OCI-M2 (cell line): Measurements from ENCODE around the gene UBE2D2.
A peak's percentile ranks its signal among the peaks of the same experiment; 100 is the strongest.

Experiments
- DNase-seq: peaks from one replicate; lab custom pipeline; 2025; ENCODE audit not compliant: unreplicated experiment; lab: John Stamatoyannopoulos, UW

UBE2D2 gene

DNA sequence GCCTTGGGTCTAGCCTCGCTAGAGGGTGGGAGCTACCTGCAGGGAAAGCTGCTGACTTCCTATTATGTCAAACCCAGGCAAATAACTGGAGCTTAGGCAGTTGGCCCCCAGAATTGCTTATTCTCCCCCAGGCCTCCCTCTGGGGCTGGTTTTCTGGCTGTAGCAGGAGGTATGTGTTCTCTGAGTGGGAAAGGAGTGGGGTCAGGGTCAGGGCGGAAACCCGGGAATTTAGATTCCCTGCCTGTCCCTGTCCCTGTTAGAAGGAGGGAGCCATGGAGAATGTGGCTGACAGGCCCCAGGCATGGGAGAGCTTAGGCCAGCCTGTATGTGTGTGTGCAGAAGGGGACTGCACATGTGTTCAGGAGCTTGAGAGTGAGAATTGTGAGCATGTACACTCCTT is 73.4 kb downstream of the UBE2D2 start:
- DNase-seq, result no peak

DNA sequence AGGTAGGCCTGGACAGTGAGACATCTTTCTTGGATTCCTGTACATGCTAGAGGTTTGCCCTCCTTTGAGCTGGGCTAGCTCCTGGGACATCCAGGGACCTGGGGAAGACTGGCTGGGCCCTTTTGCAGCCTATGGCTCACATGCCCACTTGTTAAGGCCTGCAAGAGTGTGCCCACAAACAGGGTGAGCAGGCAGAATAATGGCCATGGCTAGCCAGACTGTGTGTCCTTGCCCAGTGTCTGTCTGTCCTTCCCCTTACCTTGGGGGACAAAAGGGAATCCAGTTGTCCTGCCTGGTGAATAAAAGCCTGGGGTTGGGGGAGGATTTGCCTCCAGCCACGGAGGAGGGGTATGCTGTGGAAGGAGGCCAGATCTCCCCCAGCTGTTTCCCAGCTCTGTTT is 74.1 kb downstream of the UBE2D2 start:
- no peak for DNase-seq

DNA sequence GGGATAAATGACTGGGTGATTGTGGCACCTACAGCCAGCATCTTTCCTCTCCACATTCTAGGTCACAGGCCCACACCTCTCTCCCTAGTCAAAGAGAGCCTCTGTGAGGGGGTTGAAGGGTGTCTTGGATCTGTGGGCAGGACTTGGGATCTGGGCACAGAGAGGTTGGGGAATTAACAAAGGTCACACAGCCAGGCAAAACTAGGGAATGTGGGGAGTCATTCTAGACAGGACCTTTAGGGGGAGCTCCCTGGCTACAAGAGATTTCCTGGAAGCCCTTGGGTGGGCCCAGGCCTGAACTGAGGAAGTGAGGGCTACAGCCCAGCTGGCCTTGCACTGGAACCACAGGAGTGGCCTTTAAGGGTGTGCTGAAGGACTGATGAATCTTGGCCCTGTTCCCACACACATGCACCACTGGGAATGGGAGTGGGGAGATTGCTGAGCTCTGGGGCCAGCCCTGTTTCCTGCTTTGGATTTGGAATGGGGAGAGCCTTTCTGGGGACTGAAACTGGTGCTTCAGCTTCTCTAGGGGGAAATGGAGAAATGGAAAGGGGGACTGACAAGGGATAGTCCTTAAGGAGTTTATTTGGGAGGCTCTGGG is 74.6 kb downstream of the UBE2D2 start:
- DNase-seq, result peak; percentile 37

- DNase-seq, result no peak
Measured at GRCh38 chr5:139636207-139636792, 75.2 kb downstream of the UBE2D2 start.

- DNase-seq, result no peak
Measured at GRCh38 chr5:139636975-139637408, 75.9 kb downstream of the UBE2D2 start.

- peak; percentile 76 for DNase-seq
Measured at GRCh38 chr5:139637438-139638089, 76.4 kb downstream of the UBE2D2 start.

DNA sequence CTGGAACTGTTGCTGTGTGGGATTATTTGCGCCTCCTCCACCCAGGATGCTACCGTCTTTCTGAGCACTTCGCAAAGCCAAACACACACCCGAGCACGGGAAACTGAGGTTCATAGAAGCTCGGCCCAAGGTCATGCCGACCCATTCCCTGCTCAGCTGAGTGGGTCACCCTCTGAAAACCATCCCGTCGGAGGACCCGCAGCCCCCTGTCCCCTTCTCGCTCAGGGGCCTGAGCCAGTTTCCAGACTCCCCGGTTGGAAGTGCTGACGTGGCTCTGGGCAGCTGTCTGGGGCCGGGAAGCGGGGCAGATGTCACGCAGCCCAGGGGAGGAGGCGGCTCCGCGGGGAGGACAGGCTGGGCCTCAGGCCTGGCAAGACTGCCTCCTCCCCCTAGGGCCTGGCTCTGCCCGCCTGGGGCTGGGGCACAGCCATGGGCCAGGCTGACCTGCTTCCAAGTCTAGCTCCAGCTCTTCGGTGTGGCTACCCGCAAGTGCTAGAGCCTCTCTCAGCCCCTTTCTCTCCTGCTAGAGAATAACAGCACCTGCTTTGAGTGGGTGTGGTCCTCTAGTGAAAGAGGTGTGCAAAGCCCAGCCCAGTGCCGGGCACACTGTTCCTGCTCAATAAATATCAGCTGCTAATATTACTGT is 77.1 kb downstream of the UBE2D2 start:
- DNase-seq, result no peak

DNA sequence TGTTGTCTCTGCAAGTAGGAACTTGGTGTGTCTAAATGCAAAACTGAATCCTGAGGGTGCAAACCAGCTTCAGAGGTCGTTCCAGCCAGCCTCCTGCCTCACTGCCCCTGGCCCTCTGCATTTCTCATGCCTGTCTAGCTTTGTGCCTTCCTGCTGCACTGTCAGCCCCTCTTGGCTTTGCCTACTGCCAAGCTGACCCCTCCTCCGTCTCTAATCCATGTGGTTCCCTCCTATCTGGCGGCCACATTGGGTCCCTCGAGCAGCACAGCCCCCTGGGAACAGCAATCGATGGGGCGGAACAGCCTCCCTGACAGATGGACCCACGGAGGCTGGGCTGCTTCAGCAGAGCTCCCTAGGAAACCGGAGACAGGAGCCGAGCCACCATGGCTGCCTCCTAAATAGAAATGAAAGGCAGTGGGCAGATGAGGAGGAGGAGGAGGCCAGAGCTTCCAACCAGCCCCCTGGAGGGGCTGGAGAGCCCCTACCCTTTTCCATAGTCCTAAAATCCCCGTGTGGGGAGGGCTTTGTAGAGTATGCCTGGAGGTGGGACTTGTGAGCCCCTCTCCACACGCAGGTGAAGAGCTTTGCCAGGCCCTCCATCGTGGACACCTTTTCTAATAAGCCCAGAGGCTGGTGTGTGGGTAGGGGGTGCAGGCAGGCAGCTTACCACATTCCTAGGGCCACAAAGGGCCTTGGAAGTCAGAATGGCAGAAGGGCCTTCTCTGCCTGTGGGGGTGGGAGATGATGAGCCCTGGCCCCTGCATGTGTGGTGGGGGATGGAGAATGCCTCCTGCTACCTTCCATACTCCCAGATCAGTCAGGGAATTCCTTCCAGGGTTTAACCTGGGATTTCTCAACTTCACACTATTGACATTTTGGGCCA is 77.8 kb downstream of the UBE2D2 start:
- DNase-seq, result no peak

DNA sequence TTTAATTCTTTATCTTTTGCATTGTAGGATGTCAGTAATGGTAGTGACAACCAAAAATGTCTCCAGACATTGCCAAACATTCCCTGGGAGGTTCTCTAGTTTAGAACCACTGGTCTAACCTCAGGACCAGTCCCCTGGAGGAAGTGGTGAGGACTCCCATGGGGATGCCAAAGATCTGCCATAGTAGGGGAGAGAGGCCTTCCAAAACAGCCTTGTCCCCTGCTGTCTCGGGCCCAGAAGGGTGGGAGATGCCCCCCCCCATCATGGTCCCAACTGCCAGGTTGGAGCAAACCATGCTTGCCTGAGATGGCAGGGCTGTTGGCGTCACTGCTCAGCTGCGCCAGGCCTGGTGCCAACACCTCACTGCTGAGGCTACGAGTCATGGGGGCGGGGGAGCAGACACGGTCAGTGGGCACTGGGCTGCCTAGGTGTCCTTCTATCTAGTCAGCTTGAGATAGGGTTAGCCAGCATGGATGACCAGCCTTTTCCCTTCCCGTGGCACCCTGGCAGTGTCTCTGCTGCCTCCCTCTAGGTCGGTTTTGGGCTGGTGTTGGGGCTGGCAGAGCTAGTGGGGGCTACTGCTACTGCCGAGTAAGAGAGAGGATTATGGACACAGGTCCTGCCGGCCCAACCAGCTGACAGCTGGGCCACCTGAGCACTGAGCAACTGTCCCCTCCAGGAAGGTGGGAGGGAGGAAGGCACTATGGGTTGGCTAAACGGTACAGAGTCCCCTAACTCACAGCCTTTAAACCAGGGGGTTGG is 78.7 kb downstream of the UBE2D2 start:
- no peak for DNase-seq

GRCh38 chr5:139640421-139641115 is 79.4 kb downstream of the UBE2D2 start:
- no peak for DNase-seq

- no peak for DNase-seq
Measured at GRCh38 chr5:139641116-139642080, 80.3 kb downstream of the UBE2D2 start.

DNA sequence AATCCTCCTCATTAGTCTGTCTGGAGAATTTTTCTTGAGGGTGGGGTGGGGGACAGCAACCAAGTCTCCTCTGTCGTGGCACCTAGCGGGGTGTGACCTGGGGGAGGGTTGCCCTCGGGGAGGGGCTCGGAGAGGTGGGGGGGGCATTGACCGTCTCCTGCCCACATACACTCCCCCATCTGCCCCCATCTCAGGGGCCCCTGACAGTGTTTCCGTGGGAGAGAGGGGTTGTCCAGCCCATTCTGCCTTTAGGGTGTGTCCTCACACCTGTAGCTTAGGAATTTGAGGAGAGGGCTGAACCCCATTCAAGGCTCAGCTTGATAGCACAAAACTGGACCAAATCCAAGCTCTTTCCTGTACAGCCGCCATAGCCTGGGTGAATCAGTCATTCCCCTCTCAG is 81.1 kb downstream of the UBE2D2 start:
- no peak for DNase-seq

GRCh38 chr5:139642891-139643871 is 82.0 kb downstream of the UBE2D2 start:
- no peak for DNase-seq

DNA sequence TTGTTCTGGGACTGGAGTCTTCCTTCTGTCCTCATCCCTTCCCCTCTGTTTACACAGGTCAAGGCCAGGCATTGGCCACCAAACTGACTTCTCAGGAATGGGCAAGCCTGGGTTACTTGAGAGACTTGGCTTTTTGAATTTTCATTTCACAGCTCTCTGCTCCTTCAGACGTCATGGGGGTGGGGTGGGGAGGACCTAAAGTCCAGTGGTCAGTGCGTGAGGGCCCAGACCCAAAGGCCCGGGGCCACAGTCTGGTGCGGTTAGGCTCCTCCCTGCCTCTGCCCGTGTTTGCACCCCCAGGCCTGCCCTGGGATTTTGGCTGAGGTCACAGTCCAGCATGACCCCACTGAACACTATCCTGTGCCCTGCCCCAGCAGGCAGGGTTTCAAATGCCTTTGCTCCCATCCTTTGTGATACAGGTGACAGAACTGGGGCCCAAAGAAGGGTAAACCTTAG is 82.9 kb downstream of the UBE2D2 start:
- no peak for DNase-seq

DNA sequence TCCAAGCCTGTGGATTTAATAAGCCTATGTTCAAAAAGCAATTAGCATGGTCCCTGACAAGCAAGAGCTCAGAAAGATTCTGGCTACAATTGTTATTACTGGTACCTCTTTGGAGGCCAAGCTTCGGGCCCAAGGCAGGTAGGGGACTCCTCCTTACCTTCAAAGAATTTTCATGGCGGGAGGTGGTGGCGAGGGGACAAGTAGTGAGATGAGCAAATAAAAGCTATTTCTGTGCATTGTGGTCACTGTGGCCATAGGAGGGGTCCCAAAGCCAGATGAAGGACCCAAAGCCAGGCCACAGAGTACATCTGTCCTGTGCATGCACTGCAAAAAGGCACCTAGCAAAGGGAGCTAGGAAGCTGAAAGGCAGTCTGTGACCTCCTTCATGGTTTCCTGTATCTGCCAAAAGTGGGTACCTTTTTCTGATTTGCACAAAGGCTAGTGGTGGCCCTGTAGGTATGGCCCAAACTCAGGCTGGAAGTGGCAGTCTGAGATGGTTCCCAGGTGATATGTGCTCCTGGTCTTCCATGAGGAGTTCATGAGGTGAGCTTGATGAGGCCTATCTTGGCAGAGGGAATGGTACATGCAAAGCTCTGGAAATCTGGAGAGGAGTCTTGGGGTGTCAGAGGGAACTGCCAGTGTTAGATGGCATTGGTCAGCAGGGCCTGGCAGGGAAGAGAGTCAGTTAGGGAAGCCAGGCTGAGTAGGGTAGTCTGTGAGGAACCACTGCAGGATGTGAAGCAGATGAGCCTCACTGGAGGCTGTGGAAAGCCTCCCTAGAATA is 83.7 kb downstream of the UBE2D2 start:
- DNase-seq, result no peak

DNA sequence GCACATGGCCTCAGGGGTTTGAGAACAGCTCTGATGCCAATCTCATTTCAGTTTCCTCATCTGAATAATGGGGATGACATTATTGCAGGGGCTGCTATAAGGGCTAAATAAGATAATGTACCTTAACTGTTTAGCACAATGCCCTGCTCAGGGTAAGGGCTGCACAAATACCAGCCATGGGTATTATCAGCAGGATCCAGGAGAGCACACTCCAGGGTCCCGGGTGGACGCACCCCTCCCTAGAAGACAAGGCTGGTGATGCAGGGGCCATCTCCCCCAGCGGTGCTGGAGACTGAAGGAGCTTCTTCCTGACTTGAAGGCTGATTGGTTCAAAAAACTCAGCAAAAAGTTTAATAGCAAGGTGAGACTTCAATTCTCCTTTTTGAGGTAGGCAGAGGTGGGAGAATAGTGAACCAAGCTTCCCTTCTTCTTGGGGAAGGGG is 84.3 kb downstream of the UBE2D2 start:
- no peak for DNase-seq

- DNase-seq, result no peak
Measured at GRCh38 chr5:139646111-139646510, 85.0 kb downstream of the UBE2D2 start.
